Ovary (tissue), 9 donors: ENCODE results near the gene FGFR3. TPM values are rescaled to one million over a fixed set of nuclear protein-coding genes. Genes with fewer than 3 reads are reported as not detected.

Experiments used
- DNase-seq, 5 donors: peaks; one replicate each; pipeline ENCODE4 v3.0.0-alpha.2; 2019 to 2020
- H3K27ac ChIP-seq, 2 donors: fragments of 200-600 bp; one replicate each; pipeline versions ENCODE4 v1.5.1 to v1.8.0; 2019 to 2022
- H3K27me3 ChIP-seq: fragments of 200-600 bp; one replicate; pipeline ENCODE4 v1.8.0; 2022
- H3K36me3 ChIP-seq: fragments of 200-600 bp; sonication (generic); one replicate; pipeline ENCODE4 v1.5.1; 2019
- H3K4me1 ChIP-seq: one replicate; pipeline ENCODE4 v1.8.1; 2013; ENCODE audit warnings: mild to moderate bottlenecking, moderate library complexity; ENCODE audit not compliant: insufficient read depth
- H3K4me3 ChIP-seq: fragments of 200-600 bp; sonication (generic); one replicate; pipeline ENCODE4 v1.5.1; 2017
- H3K9me3 ChIP-seq, 2 donors: fragments of 200-600 bp in 1 of 2; sonication (generic) in 1 of 2; one replicate each; pipeline versions ENCODE4 v1.5.1 to v1.8.1; 2013 to 2019; ENCODE audit warnings: mild to moderate bottlenecking in 1 of 2, moderate library complexity in 1 of 2
- EP300 ChIP-seq: sonication (generic); formaldehyde crosslinking; IDR thresholded peaks from one replicate; pipeline ENCODE4 v1.6.1; 2017; ENCODE audit warnings: antibody characterized with exemption
- POLR2A ChIP-seq: fragments of 450-650 bp; IDR thresholded peaks from one replicate; pipeline ENCODE4 v1.6.1; 2017; ENCODE audit warnings: antibody characterized with exemption, mild to moderate bottlenecking, moderate library complexity
- WGBS, 3 donors: extraction: QIAGEN DNeasy Blood & Tissue Kit in 1 of 3; methylation state at CpG; one replicate each; pipeline versions ENCODE4 v1.1.5 to v1.1.7; 2013 to 2017; 5-methylcytosine and 5-hydroxymethylcytosine counted together
- intact Hi-C, 4 donors: fragments of 100-400 bp; cut with DNase I; formaldehyde crosslinking; loops; one replicate each; pipeline versions ENCODE4 v1.11.0 to v1.15.1; 2022 to 2023
- polyA plus RNA-seq, 2 donors: library from polyadenylated mRNA; stranded (reverse); fragments of 200-250 nt in 1 of 2; fragments of 350-450 nt in 1 of 2; fragmentation: Illumina TruSeq in 1 of 2; extraction: RNeasy Lipid Tissue Mini Kit (QIAGEN cat#74804) in 1 of 2; gene quantifications; one replicate each; pipeline ENCODE4 v1.2.3, GENCODE V29; 2013 to 2014
- total RNA-seq, 7 donors: library from RNA; depleted of rRNA in 2 of 7; stranded (reverse); fragments of >200 nt in 2 of 7; fragmentation: NEBNext Ultra II Directional in 3 of 7; extraction: Animal tissue kit (Norgen Biotek cat#: 25700) in 3 of 7; gene quantifications; one replicate each; pipeline versions ENCODE4 v1.1.0 to v1.2.4, GENCODE V29; 2016 to 2023
- TF ChIP-seq, protein P1 (sequence below), 3 donors: fragments of 450-650 bp in 2 of 3; fragments of 200-600 bp in 1 of 3; IDR thresholded peaks; one replicate each; pipeline versions ENCODE4 v1.5.1 to v1.8.0; 2016 to 2022; ENCODE audit warnings: antibody characterized with exemption in 3 of 3, mild to moderate bottlenecking in 1 of 3
- donor health status: DM: no; HTN: no; CAD: no; lungs with moderate emphysema.
- donor health status: DM: no; HTN: no; CAD: no.
- donor health status: Bipolar disorder and iron deficiency.
- donor health status: DM: yes; HTN: yes; CAD: no.
- donor health status: DM: no; HTN: no; CAD: no.
- donor health status: DM: yes; HTN: yes; CAD: no.

FGFR3 gene
- total and polyA plus RNA-seq, 9 donors, result 0.12 to 9.2 (median 0.57) TPM

DNA sequence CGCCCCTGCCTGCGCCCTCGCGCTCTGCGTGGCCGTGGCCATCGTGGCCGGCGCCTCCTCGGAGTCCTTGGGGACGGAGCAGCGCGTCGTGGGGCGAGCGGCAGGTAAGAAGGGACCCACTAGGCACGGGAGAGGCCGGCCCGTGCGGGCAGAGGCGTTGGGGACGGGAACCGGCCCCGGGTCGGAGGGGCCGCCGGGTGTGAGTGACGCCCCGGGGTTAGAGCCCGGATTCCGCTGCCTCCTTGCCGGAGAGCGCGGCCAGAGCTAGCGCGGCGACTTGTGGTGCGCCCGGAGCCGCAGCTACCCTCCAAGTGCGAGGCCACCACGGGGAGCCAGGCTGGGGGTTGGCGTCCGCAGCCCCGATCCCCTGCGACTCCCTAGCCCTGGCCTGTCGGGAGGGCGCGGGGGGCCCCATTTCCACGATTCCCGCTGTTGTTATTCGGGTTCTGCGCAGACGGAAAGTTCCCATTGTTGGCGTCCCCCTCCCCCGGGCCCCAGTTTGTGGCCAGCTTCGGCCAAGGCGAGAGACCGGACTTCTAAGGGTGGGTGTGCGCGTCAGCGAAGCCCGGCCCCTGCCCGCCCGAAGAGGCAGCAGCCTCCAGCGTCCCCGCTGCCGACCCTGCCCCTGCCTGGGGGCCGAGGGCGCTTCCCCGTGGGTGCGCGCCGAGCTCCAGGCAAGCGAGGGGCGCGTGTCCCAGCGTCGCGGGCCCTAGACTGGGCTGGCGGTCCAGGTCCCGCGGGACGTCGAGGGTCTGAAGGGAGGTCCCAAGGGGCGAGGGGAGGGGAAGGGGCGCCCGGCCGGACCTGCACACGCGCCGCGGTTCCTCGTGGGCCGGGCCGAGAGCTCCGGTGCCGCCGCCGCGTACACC lies 1.1 kb downstream of the FGFR3 start:
- 1 to 2% (median 2%) methylated on average over 44 to 101 of the region's 101 CpGs for WGBS, 3 donors
- no peak for DNase-seq
- TF ChIP-seq, protein P1, sequence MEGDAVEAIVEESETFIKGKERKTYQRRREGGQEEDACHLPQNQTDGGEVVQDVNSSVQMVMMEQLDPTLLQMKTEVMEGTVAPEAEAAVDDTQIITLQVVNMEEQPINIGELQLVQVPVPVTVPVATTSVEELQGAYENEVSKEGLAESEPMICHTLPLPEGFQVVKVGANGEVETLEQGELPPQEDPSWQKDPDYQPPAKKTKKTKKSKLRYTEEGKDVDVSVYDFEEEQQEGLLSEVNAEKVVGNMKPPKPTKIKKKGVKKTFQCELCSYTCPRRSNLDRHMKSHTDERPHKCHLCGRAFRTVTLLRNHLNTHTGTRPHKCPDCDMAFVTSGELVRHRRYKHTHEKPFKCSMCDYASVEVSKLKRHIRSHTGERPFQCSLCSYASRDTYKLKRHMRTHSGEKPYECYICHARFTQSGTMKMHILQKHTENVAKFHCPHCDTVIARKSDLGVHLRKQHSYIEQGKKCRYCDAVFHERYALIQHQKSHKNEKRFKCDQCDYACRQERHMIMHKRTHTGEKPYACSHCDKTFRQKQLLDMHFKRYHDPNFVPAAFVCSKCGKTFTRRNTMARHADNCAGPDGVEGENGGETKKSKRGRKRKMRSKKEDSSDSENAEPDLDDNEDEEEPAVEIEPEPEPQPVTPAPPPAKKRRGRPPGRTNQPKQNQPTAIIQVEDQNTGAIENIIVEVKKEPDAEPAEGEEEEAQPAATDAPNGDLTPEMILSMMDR (IDR thresholded peaks at IDR 0.05), result no peak
- TF ChIP-seq POLR2A (no peak), EP300 (no peak)
- H3K27me3 ChIP-seq, result peaks cover 14% of the 10 kb centered on the region
- H3K4me3 ChIP-seq, result peak overlapping the region; percentile 34
- no peaks in the 10 kb centered on the region for H3K9me3 ChIP-seq
- H3K4me1 ChIP-seq, result peaks cover 9% of the 10 kb centered on the region
- intact Hi-C loops, result no loop called here
- H3K36me3 ChIP-seq, result no peaks in the 10 kb centered on the region
- H3K27ac ChIP-seq, result no peak overlapping the region

DNA sequence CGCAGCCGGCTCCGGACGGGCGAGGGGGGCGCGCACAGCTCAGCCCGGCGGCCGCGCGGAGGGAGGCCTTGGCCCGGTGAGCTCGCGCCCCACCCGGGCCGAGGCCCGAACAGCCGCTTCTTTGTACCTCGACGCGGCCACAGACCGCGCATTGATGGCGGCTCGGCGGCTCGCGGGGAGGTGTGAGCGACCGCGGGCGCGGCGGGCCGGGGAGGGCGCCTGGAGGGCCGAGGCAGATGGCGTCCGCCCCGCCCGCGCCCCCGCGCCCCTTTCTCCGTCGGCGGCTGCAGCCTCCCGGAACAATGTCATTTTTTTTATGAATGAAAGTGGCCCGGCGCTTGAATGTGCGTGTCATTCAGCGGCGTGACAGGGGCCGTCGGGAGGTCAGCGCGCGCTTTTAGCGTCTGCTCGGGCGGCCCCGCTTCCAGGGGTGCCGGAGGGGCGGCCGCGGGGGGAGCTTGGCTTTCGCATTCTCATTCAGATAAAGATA lies 1.8 kb downstream of the FGFR3 start:
- Histone ChIP-seq H3K27me3 (peaks cover 14% of the 10 kb centered on the region), H3K36me3 (no peaks in the 10 kb centered on the region), H3K4me3 (peak overlapping the region; percentile 34), H3K4me1 (peaks cover 9% of the 10 kb centered on the region), H3K27ac (no peak overlapping the region), H3K9me3 (no peaks in the 10 kb centered on the region)
- no peak for TF ChIP-seq EP300
- TF ChIP-seq, protein P1 (IDR thresholded peaks at IDR 0.05), result no peak
- no peak for TF ChIP-seq POLR2A
- 1% methylated on average over 44 to 68 of the region's 68 CpGs; no CpG with 5 or more reads in 1 of the 3 donors for WGBS, 3 donors
- no peak for DNase-seq
- intact Hi-C loops, result no loop called here

DNA sequence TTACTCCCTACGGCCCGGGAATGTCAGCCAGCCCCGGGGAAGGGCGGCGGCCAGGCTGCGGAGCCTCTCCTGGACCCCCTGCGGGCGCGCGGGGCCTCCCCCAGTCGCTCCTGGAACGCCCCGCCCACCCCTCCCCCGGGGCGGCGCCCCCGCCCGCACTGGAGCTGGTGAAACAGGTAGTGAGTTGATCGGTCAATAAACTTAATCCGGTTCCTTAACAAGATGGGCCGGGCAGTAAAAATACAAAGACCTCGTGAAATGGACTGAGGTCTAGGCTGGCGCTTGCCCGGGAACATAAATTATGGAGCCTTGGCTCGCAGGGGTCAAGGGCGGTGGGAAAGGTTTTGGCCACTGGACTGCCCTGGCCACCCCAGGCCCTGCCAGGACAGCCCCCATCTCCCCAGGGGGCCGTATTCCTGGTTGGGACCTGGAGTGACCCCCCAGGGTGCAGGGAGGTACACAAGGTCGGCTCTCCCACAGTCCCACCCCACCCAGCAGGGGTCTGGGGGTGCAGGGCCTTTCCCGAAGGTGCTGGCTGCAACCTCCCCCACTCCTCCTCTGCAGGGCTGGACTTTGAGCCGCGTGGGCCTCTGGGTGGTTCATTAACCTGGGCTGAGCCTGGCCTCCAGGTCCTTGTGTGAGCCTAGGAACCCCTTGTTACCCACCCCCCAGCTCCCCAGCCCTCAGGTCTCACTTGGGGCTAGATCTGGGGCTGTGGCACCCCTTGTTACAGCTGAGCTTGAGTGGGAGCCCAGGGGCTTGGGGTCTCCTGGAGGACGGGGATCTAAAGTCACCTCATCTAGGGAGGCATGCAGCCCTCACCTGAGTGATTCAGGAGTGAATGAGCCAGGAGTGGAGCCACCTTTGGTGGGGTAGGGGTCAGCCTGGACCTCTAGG lies 2.5 kb downstream of the FGFR3 start:
- H3K4me1 ChIP-seq, result peaks cover 9% of the 10 kb centered on the region
- TF ChIP-seq, protein P1 (IDR thresholded peaks at IDR 0.05), result no peak
- TF ChIP-seq POLR2A, result no peak
- no peak for TF ChIP-seq EP300
- no peaks in the 10 kb centered on the region for H3K36me3 ChIP-seq
- whole genome bisulfite sequencing, 3 donors, result 13 to 45% (median 14%) methylated on average over 14 to 32 of the region's 32 CpGs
- no peaks in the 10 kb centered on the region for H3K9me3 ChIP-seq
- intact Hi-C loops, result no loop called here
- no peak for DNase-seq
- no peak overlapping the region for H3K27ac ChIP-seq
- peaks cover 14% of the 10 kb centered on the region for H3K27me3 ChIP-seq
- peak overlapping the region; percentile 34 for H3K4me3 ChIP-seq

DNA sequence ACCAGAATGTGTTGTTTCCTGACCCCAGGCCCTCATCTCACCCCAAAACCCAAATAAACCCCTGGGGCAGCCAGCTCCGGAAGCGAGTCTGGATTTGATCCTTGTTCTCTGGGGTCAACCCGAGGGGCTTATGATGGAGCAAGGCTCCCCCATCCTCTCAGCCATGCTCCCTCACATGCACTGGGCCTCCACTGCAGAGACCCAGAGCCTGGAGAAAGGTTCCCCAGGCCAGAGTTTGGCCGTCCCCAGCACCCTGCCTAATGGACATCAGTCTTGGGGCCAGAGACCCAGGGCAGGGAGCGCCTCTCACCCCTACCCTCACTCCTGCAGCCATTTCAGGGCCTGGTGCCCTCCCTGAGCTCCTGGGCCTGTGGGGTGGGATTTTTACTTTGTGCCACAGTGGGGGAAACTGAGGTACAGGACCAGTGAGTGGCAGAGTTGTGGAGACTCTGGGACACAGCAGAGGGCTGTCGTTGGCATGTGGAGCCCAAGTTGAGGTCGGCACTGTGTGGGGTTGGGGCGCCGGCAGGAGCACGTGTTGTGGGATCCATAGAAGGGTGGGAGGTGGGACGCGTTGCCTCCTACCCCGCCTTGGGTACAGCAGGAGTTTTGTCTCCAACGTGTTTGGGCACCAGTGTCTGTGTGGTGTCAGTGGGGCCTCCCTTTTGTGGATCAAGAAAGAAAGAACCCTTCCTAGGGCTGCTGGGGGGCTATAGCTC lies 3.6 kb downstream of the FGFR3 start:
- no peak for DNase-seq
- Histone ChIP-seq H3K4me3 (no peak overlapping the region), H3K4me1 (peaks cover 9% of the 10 kb centered on the region), H3K27ac (no peak overlapping the region), H3K9me3 (no peaks in the 10 kb centered on the region), H3K27me3 (peaks cover 14% of the 10 kb centered on the region), H3K36me3 (no peaks in the 10 kb centered on the region)
- intact Hi-C loops, result no loop called here
- WGBS, 3 donors, result 90 to 96% (median 93%) methylated on average over 14 of the region's 14 CpGs
- no peak for TF ChIP-seq EP300
- TF ChIP-seq, protein P1 (IDR thresholded peaks at IDR 0.05), result no peak
- no peak for TF ChIP-seq POLR2A
